Naive thymus-derived CD4-positive, alpha-beta T cell (primary cell): ENCODE measurements around the gene UBXN2A. TPM values are rescaled to one million over a fixed set of nuclear protein-coding genes. Genes with fewer than 3 reads are reported as not detected.
A peak's percentile ranks its signal among the peaks of the same experiment; 100 is the strongest.

Experiments used
- ATAC-seq: fragments of 150-1000 bp; cut with Tn5 transposase; 2 replicates; pipeline ENCODE4 v1.10.0; 2021; ENCODE audit warnings: mild to moderate bottlenecking, moderate library complexity
- CTCF ChIA-PET: fragments of 350-600 bp; sonication (Branson Sonifier 250); formaldehyde crosslinking; loops from one replicate; lab custom pipeline; 2021; ENCODE audit warnings: antibody characterized with exemption; lab: Charles Lee
- POLR2A ChIA-PET: fragments of 350-600 bp; sonication (Branson Sonifier 250); formaldehyde crosslinking; loops from one replicate; lab custom pipeline; 2021; ENCODE audit warnings: antibody characterized with exemption, inconsistent platforms; lab: Charles Lee
- DNase-seq, 9 donors: peaks; one replicate each; pipeline versions ENCODE4 v3.0.0 to v3.0.0-alpha.2; 2020 to 2022; ENCODE audit warnings: mixed read lengths in 1 of 9
- H3K27ac ChIP-seq: one replicate; pipeline ENCODE4 v1.7.0; 2013; ENCODE audit warnings: mild to moderate bottlenecking, low read depth, low read length, moderate library complexity
- H3K27me3 ChIP-seq, 2 donors: one replicate each; pipeline ENCODE4 v1.7.0; 2013; ENCODE audit warnings: low read length in 2 of 2, mild to moderate bottlenecking in 2 of 2, moderate library complexity in 2 of 2; ENCODE audit not compliant: control insufficient read depth in 2 of 2, insufficient read depth in 2 of 2
- H3K36me3 ChIP-seq, 3 experiments: 1 replicate in 2 of 3; 2 replicates in 1 of 3; pipeline ENCODE4 v1.7.0; 2013; ENCODE audit warnings: low read length in 3 of 3, mild to moderate bottlenecking in 3 of 3, moderate library complexity in 1 of 3; ENCODE audit not compliant: insufficient read depth in 3 of 3, control insufficient read depth in 2 of 3
- H3K4me1 ChIP-seq, 2 donors: one replicate each; pipeline ENCODE4 v1.7.0; 2013; ENCODE audit warnings: low read length in 2 of 2, mild to moderate bottlenecking in 2 of 2, moderate library complexity in 1 of 2; ENCODE audit not compliant: control insufficient read depth in 2 of 2, insufficient read depth in 2 of 2
- H3K4me3 ChIP-seq: 2 replicates; pipeline ENCODE4 v1.7.0; 2013; ENCODE audit warnings: mild to moderate bottlenecking, low read length
- H3K9me3 ChIP-seq, 3 experiments: 1 replicate in 2 of 3; 2 replicates in 1 of 3; pipeline ENCODE4 v1.7.0; 2013; ENCODE audit warnings: low read length in 3 of 3; ENCODE audit not compliant: control insufficient read depth in 2 of 3
- H3K27ac Mint-ChIP-seq, 9 donors: one replicate each; pipeline ENCODE4 v1.8.0; 2020 to 2022; ENCODE audit warnings: mixed read lengths in 9 of 9, mild to moderate bottlenecking in 8 of 9, moderate library complexity in 5 of 9, inconsistent platforms in 2 of 9
- H3K27me3 Mint-ChIP-seq, 5 donors: one replicate each; pipeline ENCODE4 v1.8.0; 2021 to 2022; ENCODE audit warnings: mixed read lengths in 5 of 5, mild to moderate bottlenecking in 1 of 5
- H3K36me3 Mint-ChIP-seq, 5 donors: one replicate each; pipeline ENCODE4 v1.8.0; 2020 to 2022; ENCODE audit warnings: mixed read lengths in 5 of 5, mild to moderate bottlenecking in 3 of 5, inconsistent platforms in 1 of 5
- H3K4me1 Mint-ChIP-seq, 7 donors: one replicate each; pipeline ENCODE4 v1.8.0; 2020 to 2022; ENCODE audit warnings: mixed read lengths in 7 of 7, mild to moderate bottlenecking in 3 of 7, inconsistent platforms in 1 of 7
- H3K4me3 Mint-ChIP-seq, 10 donors: one replicate each; pipeline ENCODE4 v1.8.0; 2020 to 2022; ENCODE audit warnings: mild to moderate bottlenecking in 10 of 10, mixed read lengths in 10 of 10, moderate library complexity in 6 of 10, inconsistent platforms in 2 of 10
- H3K9me3 Mint-ChIP-seq, 11 donors: one replicate each; pipeline ENCODE4 v1.8.0; 2020 to 2022; ENCODE audit warnings: mixed read lengths in 11 of 11, mild to moderate bottlenecking in 4 of 11, inconsistent platforms in 1 of 11, moderate library complexity in 1 of 11
- intact Hi-C, 2 donors: fragments of 100-400 bp; cut with micrococcal nuclease; formaldehyde crosslinking; loops; one replicate each; pipeline ENCODE4 v1.15.1; 2023
- polyA plus RNA-seq, 2 donors: library from polyadenylated mRNA; unstranded; fragments of 300-500 nt; fragmentation: Illumina TruSeq; gene quantifications; one replicate each; pipeline ENCODE4 v1.2.3, GENCODE V29; 2021
- total RNA-seq, 6 experiments: library from RNA in 5 of 6; stranded (reverse) in 5 of 6; gene quantifications; 1 replicate in 5 of 6; 2 replicates in 1 of 6; pipeline ENCODE4 v1.2.3 and lab custom pipeline; 2021 to 2026

UBXN2A gene
- total and polyA plus RNA-seq, 7 experiments from 2014 or later = 9.2 to 13.5 (median 12.3) TPM

GRCh38 chr2:23934259-23934658 lies 6.0 kb upstream of the UBXN2A start:
- Histone ChIP-seq H3K36me3 (no peaks in the 10 kb centered on the region), H3K9me3 (no peaks in the 10 kb centered on the region), H3K27ac (no peak overlapping the region), H3K4me1 (peaks cover 1 to 2% of the 10 kb centered on the region in 2 donors), H3K4me3 (no peak overlapping the region), H3K27me3 (no peaks in the 10 kb centered on the region)
- Mint-ChIP-seq H3K27ac (no peak overlapping the region), H3K9me3 (peaks cover 0 to 1% (median 0%) of the 10 kb centered on the region in 11 donors), H3K27me3 (peaks cover 0 to 14% (median 4%) of the 10 kb centered on the region in 5 donors), H3K4me3 (no peak overlapping the region), H3K36me3 (peaks cover 0 to 3% (median 0%) of the 10 kb centered on the region in 5 donors), H3K4me1 (peaks cover 5 to 10% (median 8%) of the 10 kb centered on the region in 7 donors)
- ATAC-seq = no peak
- DNase-seq = no peak
- intact Hi-C loops = no loop called here
- ChIA-PET POLR2A (no interaction called here), CTCF (no interaction called here)

- peak overlapping the region; percentile 85 to 97 (median 90) for H3K4me3 Mint-ChIP-seq
- ChIA-PET CTCF (interaction anchor here (1.6 to 3.0 kb wide), 2 partner anchors 13 to 15 kb away, joined by 8 to 24 read pairs; partner anchors contain the start of gene ATAD2B), POLR2A (interaction anchor here (1.3 to 10.3 kb wide), 3 partner anchors 14 to 852 kb away, joined by 4 to 137 read pairs (median 5); partner anchors contain the start of genes ATAD2B, CENPO, PTRHD1 and SF3B6)
- intact Hi-C loops = loop anchor here (1.0 to 2.0 kb wide), 4 partner anchors 14 to 1732 kb away; partner anchors contain the start of genes ATAD2B (in 2 of the 2), SF3B6 (in 2 of the 2), WDCP (in 2 of the 2) and DTNB (in 1 of the 2)
- peak; percentile 52 for ATAC-seq
- H3K27me3 ChIP-seq = no peaks in the 10 kb centered on the region
- H3K36me3 ChIP-seq = no peaks in the 10 kb centered on the region
- DNase-seq = peak in 4 of 9 donors; percentile 18 to 37 (median 25)
- H3K9me3 Mint-ChIP-seq = peaks cover 0 to 1% (median 0%) of the 10 kb centered on the region in 11 donors
- H3K27ac ChIP-seq = peak overlapping the region; percentile 76
- H3K27ac Mint-ChIP-seq = peak overlapping the region; percentile 70 to 94 (median 86)
- H3K4me3 ChIP-seq = peak overlapping the region; percentile 94
- H3K9me3 ChIP-seq = no peaks in the 10 kb centered on the region
- H3K27me3 Mint-ChIP-seq = peaks cover 0 to 16% (median 7%) of the 10 kb centered on the region in 5 donors
- peaks cover 6 to 14% of the 10 kb centered on the region in 2 donors for H3K4me1 ChIP-seq
- peaks cover 23 to 40% (median 34%) of the 10 kb centered on the region in 7 donors for H3K4me1 Mint-ChIP-seq
- peaks cover 0 to 11% (median 0%) of the 10 kb centered on the region in 5 donors for H3K36me3 Mint-ChIP-seq
Observed at GRCh38 chr2:23940718-23941620, 706 bp downstream of the UBXN2A start.

- Mint-ChIP-seq H3K27me3 (peaks cover 0 to 12% (median 7%) of the 10 kb centered on the region in 5 donors), H3K27ac (peak overlapping the region in 2 of 9 donors; percentile 41 to 43), H3K36me3 (peaks cover 0 to 11% (median 0%) of the 10 kb centered on the region in 5 donors), H3K4me1 (peaks cover 23 to 40% (median 34%) of the 10 kb centered on the region in 7 donors), H3K9me3 (peaks cover 0 to 1% (median 0%) of the 10 kb centered on the region in 11 donors), H3K4me3 (peak overlapping the region in 6 of 10 donors; percentile 5 to 93 (median 44))
- no peaks in the 10 kb centered on the region for H3K36me3 ChIP-seq
- ChIA-PET POLR2A (interaction anchor here (10.3 kb wide), 1 partner anchor 15 kb away, joined by 137 read pairs; the partner anchor contains the start of gene ATAD2B), CTCF (interaction anchor here (1.6 kb wide), 1 partner anchor 14 kb away, joined by 8 read pairs; the partner anchor contains the start of gene ATAD2B)
- no peaks in the 10 kb centered on the region for H3K9me3 ChIP-seq
- no peak overlapping the region for H3K27ac ChIP-seq
- intact Hi-C loops = loop anchor here in 1 of 2 donors (2.0 kb wide), 1 partner anchor 1731 kb away; the partner anchor contains the start of gene DTNB
- H3K27me3 ChIP-seq = no peaks in the 10 kb centered on the region
- ATAC-seq = no peak
- H3K4me3 ChIP-seq = no peak overlapping the region
- no peak for DNase-seq
- peaks cover 6 to 14% of the 10 kb centered on the region in 2 donors for H3K4me1 ChIP-seq
Observed at GRCh38 chr2:23941644-23942043, 1.4 kb downstream of the UBXN2A start.

GRCh38 chr2:23943666-23944065 lies 3.4 kb downstream of the UBXN2A start:
- Mint-ChIP-seq H3K36me3 (peaks cover 0 to 13% (median 0%) of the 10 kb centered on the region in 5 donors), H3K4me1 (peaks cover 23 to 44% (median 34%) of the 10 kb centered on the region in 7 donors), H3K9me3 (peaks cover 0 to 1% (median 0%) of the 10 kb centered on the region in 11 donors), H3K27me3 (peaks cover 0 to 9% (median 7%) of the 10 kb centered on the region in 5 donors), H3K27ac (no peak overlapping the region), H3K4me3 (no peak overlapping the region)
- ATAC-seq (no peak), DNase-seq (no peak)
- Histone ChIP-seq H3K36me3 (no peaks in the 10 kb centered on the region), H3K9me3 (no peaks in the 10 kb centered on the region), H3K27me3 (no peaks in the 10 kb centered on the region), H3K4me3 (no peak overlapping the region), H3K27ac (no peak overlapping the region), H3K4me1 (peaks cover 6 to 14% of the 10 kb centered on the region in 2 donors)
- ChIA-PET POLR2A (interaction anchor here (10.3 kb wide), 1 partner anchor 17 kb away, joined by 137 read pairs; the partner anchor contains the start of gene ATAD2B), CTCF (interaction anchor here (0.7 kb wide), 1 partner anchor 107 kb away, joined by 3 read pairs; no protein-coding TSS in a partner anchor)
- intact Hi-C loops = no loop called here

GRCh38 chr2:23944527-23944926 lies 4.3 kb downstream of the UBXN2A start:
- H3K4me3 Mint-ChIP-seq = no peak overlapping the region
- peaks cover 0 to under 1% (median under 1%) of the 10 kb centered on the region in 5 donors for H3K27me3 Mint-ChIP-seq
- intact Hi-C loops = no loop called here
- ChIA-PET POLR2A (interaction anchor here (10.3 kb wide), 1 partner anchor 18 kb away, joined by 137 read pairs; the partner anchor contains the start of gene ATAD2B), CTCF (interaction anchor here (0.7 kb wide), 1 partner anchor 465 kb away, joined by 3 read pairs; no protein-coding TSS in a partner anchor)
- peaks cover 16 to 36% (median 26%) of the 10 kb centered on the region in 7 donors for H3K4me1 Mint-ChIP-seq
- Histone ChIP-seq H3K4me1 (peaks cover 2 to 9% of the 10 kb centered on the region in 2 donors), H3K9me3 (no peaks in the 10 kb centered on the region), H3K36me3 (no peaks in the 10 kb centered on the region), H3K27ac (no peak overlapping the region), H3K4me3 (no peak overlapping the region), H3K27me3 (no peaks in the 10 kb centered on the region)
- H3K27ac Mint-ChIP-seq = peak overlapping the region in 1 of 9 donors; percentile 36
- no peaks in the 10 kb centered on the region for H3K9me3 Mint-ChIP-seq
- DNase-seq = no peak
- peaks cover 0 to 13% (median 0%) of the 10 kb centered on the region in 5 donors for H3K36me3 Mint-ChIP-seq
- ATAC-seq = no peak

GRCh38 chr2:23944976-23945375 lies 4.7 kb downstream of the UBXN2A start:
- Mint-ChIP-seq H3K36me3 (peaks cover 0 to 13% (median 0%) of the 10 kb centered on the region in 5 donors), H3K27ac (no peak overlapping the region), H3K27me3 (no peaks in the 10 kb centered on the region), H3K9me3 (no peaks in the 10 kb centered on the region), H3K4me1 (peaks cover 15 to 36% (median 26%) of the 10 kb centered on the region in 7 donors), H3K4me3 (no peak overlapping the region)
- DNase-seq = no peak
- ChIA-PET CTCF (interaction anchor here (0.7 kb wide), 1 partner anchor 464 kb away, joined by 3 read pairs; no protein-coding TSS in a partner anchor), POLR2A (interaction anchor here (10.3 kb wide), 1 partner anchor 18 kb away, joined by 137 read pairs; the partner anchor contains the start of gene ATAD2B)
- Histone ChIP-seq H3K27ac (no peak overlapping the region), H3K36me3 (no peaks in the 10 kb centered on the region), H3K27me3 (no peaks in the 10 kb centered on the region), H3K9me3 (no peaks in the 10 kb centered on the region), H3K4me1 (peaks cover 0 to 8% of the 10 kb centered on the region in 2 donors), H3K4me3 (no peak overlapping the region)
- intact Hi-C loops = no loop called here
- ATAC-seq = no peak
